ENCODE results near the gene PREX1. TPM values are rescaled to one million over a fixed set of nuclear protein-coding genes. Genes with fewer than 3 reads are reported as not detected.

The PREX1 gene
- total and polyA plus RNA-seq, 2 of the 4 experiments (the other 2 are of a cell fraction): 0.67 to 0.72 TPM

DNA sequence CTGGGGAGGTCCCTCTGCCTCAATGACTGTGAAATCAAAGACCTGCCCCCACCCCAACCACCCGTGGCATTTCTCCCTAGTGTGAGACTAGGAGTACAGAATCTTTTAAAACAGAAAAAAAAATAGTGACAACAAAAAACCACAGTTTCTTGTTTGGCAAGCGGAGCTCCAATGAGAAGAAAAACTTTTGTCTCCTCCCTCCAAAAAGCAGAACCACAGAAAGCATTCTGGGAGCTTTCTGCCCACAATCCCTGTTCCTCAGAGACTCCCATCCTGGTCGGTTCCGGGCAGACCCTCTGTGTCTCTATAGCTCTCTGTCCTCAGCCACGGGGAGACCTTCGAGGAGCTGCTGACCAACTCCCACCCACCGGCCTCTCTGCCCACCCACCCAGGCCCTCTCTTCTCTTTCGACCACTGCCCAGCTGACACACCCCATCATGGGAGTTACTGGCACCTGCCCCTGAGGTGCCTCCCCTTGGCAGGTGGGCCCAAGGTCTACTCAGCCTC, 4.9 kb downstream of the PREX1 start:
- peaks cover 5% of the 10 kb centered on the region; the same call in 1 of the 2 replicates for H3K4me1 ChIP-seq (ENCODE audit: control insufficient read depth, insufficient read depth, low read length)
- ChIA-PET POLR2A (ENCODE audit: unreplicated experiment) (no interaction called here), CTCF (no interaction called here)
- no peak overlapping the region for H2BK5ac ChIP-seq (ENCODE audit: low read depth, low read length, poor library complexity, severe bottlenecking)
- H2BK15ac ChIP-seq (ENCODE audit: low read depth, low read length): no peak overlapping the region
- H4K5ac ChIP-seq (ENCODE audit: low read depth, low read length): no peak overlapping the region
- H3K36me3 ChIP-seq (ENCODE audit: control insufficient read depth, insufficient read depth, low read length): no peaks in the 10 kb centered on the region
- no peaks in the 10 kb centered on the region for H3K9me1 ChIP-seq (ENCODE audit: insufficient read depth, low read length)
- no peak overlapping the region for H2AFZ ChIP-seq (replicated peaks; ENCODE audit: low read length, poor library complexity)
- in situ Hi-C loops (cut with MboI; ENCODE audit: low sequenced_read_pairs) (no loop called here), dilution Hi-C loops (cut with HindIII; ENCODE audit: low sequenced_read_pairs, unreplicated experiment) (no loop called here), intact Hi-C loops (cut with micrococcal nuclease) (loop anchor here (10.0 kb wide), 1 partner anchor 168 kb away; no protein-coding TSS in a partner anchor)
- TF ChIP-seq BHLHE40 (IDR thresholded peaks at IDR 0.05; ENCODE audit: low read depth, low read length) (no peak), FOS (IDR thresholded peaks at IDR 0.05; ENCODE audit: low read depth, low read length) (no peak), CHD1 (IDR thresholded peaks at IDR 0.05; ENCODE audit: low read depth, low read length) (no peak), NFE2L2 (IDR thresholded peaks at IDR 0.05; ENCODE audit: low read depth, low read length) (no peak), CEBPB (IDR thresholded peaks at IDR 0.05; ENCODE audit: low read depth, low read length) (no peak), RCOR1 (IDR thresholded peaks at IDR 0.05; ENCODE audit: insufficient replicate concordance, low read length) (no peak), POLR2A (IDR thresholded peaks at IDR 0.05; ENCODE audit: low read depth, low read length) (no peak), RAD21 (IDR thresholded peaks at IDR 0.05; ENCODE audit: low read length) (no peak), MAZ (IDR thresholded peaks at IDR 0.05; ENCODE audit: borderline replicate concordance, low read depth, low read length) (no peak), SMC3 (IDR thresholded peaks at IDR 0.05; ENCODE audit: low read depth, low read length) (no peak), MAFK (IDR thresholded peaks at IDR 0.05; ENCODE audit: low read depth, low read length) (no peak)
- TF ChIP-seq, protein P1, sequence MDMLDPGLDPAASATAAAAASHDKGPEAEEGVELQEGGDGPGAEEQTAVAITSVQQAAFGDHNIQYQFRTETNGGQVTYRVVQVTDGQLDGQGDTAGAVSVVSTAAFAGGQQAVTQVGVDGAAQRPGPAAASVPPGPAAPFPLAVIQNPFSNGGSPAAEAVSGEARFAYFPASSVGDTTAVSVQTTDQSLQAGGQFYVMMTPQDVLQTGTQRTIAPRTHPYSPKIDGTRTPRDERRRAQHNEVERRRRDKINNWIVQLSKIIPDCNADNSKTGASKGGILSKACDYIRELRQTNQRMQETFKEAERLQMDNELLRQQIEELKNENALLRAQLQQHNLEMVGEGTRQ (IDR thresholded peaks at IDR 0.05; ENCODE audit: low read depth, low read length): no peak
- TF ChIP-seq, protein P2, sequence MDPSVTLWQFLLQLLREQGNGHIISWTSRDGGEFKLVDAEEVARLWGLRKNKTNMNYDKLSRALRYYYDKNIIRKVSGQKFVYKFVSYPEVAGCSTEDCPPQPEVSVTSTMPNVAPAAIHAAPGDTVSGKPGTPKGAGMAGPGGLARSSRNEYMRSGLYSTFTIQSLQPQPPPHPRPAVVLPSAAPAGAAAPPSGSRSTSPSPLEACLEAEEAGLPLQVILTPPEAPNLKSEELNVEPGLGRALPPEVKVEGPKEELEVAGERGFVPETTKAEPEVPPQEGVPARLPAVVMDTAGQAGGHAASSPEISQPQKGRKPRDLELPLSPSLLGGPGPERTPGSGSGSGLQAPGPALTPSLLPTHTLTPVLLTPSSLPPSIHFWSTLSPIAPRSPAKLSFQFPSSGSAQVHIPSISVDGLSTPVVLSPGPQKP (IDR thresholded peaks at IDR 0.05; ENCODE audit: borderline replicate concordance, low read depth, low read length): no peak
- H3K9me3 ChIP-seq (ENCODE audit: control insufficient read depth, insufficient read depth, low read length): no peaks in the 10 kb centered on the region
- ATAC-seq (ENCODE audit: low read depth) (no peak), DNase-seq (no peak)
- no peak overlapping the region for H3K9ac ChIP-seq (ENCODE audit: low read depth, low read length)
- H4K91ac ChIP-seq (ENCODE audit: insufficient read depth, low read depth, low read length): no peak overlapping the region
- H4K20me1 ChIP-seq (ENCODE audit: insufficient read depth, low read length): 0 out of 2 replicates have a peak, but pooled peaks cover 4% of the 10 kb centered on the region
- no peak overlapping the region for H2AK5ac ChIP-seq (ENCODE audit: low read depth, low read length)
- no peak overlapping the region for H2BK20ac ChIP-seq (ENCODE audit: low read depth, low read length)
- H4K8ac ChIP-seq (ENCODE audit: low read depth in 2 of 2, low read length in 2 of 2): no peak overlapping the region
- H3K18ac ChIP-seq (ENCODE audit: low read depth, low read length): no peak overlapping the region
- WGBS, 2 experiments (ENCODE audit: extremely low coverage in 2 of 2, insufficient read length in 1 of 2): no CpG with 5 or more reads among the region's 8 CpGs
- H3K27ac ChIP-seq (ENCODE audit: insufficient read depth, low read length): no peak overlapping the region
- no peak overlapping the region for H3K23ac ChIP-seq (ENCODE audit: low read depth, low read length)
- no peak overlapping the region for H3K56ac ChIP-seq (ENCODE audit: extremely low read depth, insufficient read depth, low read length)
- no peak overlapping the region for H3K4me3 ChIP-seq (ENCODE audit: insufficient read depth, low read depth, low read length)
- H3K79me1 ChIP-seq (ENCODE audit: low read depth in 1 of 2, low read length in 2 of 2): no peaks in the 10 kb centered on the region
- no peak overlapping the region for H3K4ac ChIP-seq (ENCODE audit: low read depth, low read length)
- no peak overlapping the region for H2BK120ac ChIP-seq (ENCODE audit: low read depth, low read length)
- BruUV-seq (replicated peaks): no TSS peak
- peaks cover 21% of the 10 kb centered on the region for H3K27me3 ChIP-seq (ENCODE audit: control insufficient read depth, insufficient read depth, low read length)
- no peak overlapping the region for H2AK9ac ChIP-seq (replicated peaks; ENCODE audit: low read depth, low read length, poor library complexity)
- H3K4me2 ChIP-seq (ENCODE audit: low read depth, low read length): no peak overlapping the region
- no peak overlapping the region for H3K14ac ChIP-seq (replicated peaks; ENCODE audit: low read depth, low read length)
